ENCODE data around the gene POM121L12. TPM values are rescaled to one million over a fixed set of nuclear protein-coding genes. Genes with fewer than 3 reads are reported as not detected.

POM121L12 gene
- total and polyA plus RNA-seq, 2 of the 13 experiments (the other 11 are each of a cell fraction or from before 2014, with no cell fraction given) = not detected

DNA sequence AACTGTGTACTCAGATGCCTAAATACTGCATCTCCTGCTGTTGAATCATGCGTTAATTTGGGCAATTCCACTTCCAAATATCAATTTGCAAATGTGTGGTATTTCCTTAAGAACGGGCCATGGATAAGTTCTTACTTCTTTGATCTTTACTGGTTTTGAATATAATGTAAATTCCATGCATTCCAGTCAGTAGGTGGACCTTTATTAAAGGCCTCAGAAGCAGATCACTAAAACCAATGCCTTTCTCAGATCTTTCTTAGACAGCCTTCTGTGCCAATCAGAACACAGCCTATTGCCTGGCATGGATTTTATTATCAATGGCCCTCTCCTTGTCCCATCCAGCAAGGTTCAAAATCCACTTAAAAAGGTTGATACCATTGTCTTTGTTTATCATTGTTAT, 21.5 kb upstream of the POM121L12 start (continued):
- TF ChIP-seq RBM39 (IDR thresholded peaks at IDR 0.05; ENCODE audit: low read depth, low read length, poor library complexity, severe bottlenecking) (no peak), ZNF652 (CRISPR knock-in tag; IDR thresholded peaks at IDR 0.05; ENCODE audit: borderline replicate concordance, low read depth) (no peak), TGIF2 (CRISPR knock-in tag; IDR thresholded peaks at IDR 0.05) (no peak), ZNF891 (CRISPR knock-in tag; IDR thresholded peaks at IDR 0.05) (no peak)

GRCh38 chr7:53015463-53015862, 20.0 kb upstream of the POM121L12 start:
- Histone ChIP-seq H4K20me1 (ENCODE audit: insufficient read depth, low read length) (no peaks in the 10 kb centered on the region), H3K36me3 (replicated peaks in 1 of 2; ENCODE audit: control insufficient read depth in 1 of 2, insufficient read depth in 2 of 2, low read length in 2 of 2) (no peaks in the 10 kb centered on the region), H3K27ac (ENCODE audit: extremely low read length, insufficient read depth, low read length) (no peak overlapping the region), H3K79me2 (ENCODE audit: insufficient read depth, low read length) (no peaks in the 10 kb centered on the region), H3K9me3 (ENCODE audit: low read length) (peaks cover 81% of the 10 kb centered on the region), H3K4me2 (ENCODE audit: low read depth, low read length) (no peak overlapping the region), H3K4me3 (replicated peaks in 1 of 3; ENCODE audit: insufficient read depth in 1 of 3, low read depth in 2 of 3, low read length in 3 of 3) (no peak overlapping the region), H3K9ac (ENCODE audit: insufficient read depth, low read depth, low read length) (no peak overlapping the region), H2AFZ (ENCODE audit: low read length) (no peak overlapping the region), H3K4me1 (ENCODE audit: insufficient read depth, low read length) (no peaks in the 10 kb centered on the region), H3K27me3 (ENCODE audit: control insufficient read depth in 1 of 2, insufficient read depth in 2 of 2, low read length in 2 of 2) (no peaks in the 10 kb centered on the region)
- intact Hi-C loops (cut with micrococcal nuclease; ENCODE audit: unreplicated experiment) (no loop called here), in situ Hi-C loops (cut with HindIII; ENCODE audit: extremely low pct_ligation_motif_present, low pct_unique_long_range_greater_than_20kb) (no loop called here)
- POLR2A ChIA-PET = no interaction called here
- CTCF ChIA-PET (ENCODE audit: low intra/inter-chr PET ratio, low total read pairs) = no interaction called here
- ATAC-seq (no peak), DNase-seq (ENCODE audit: low spot score) (no peak), FAIRE-seq (no peak)
- BruUV-seq (replicated peaks) = no TSS peak
- WGBS (ENCODE audit: low lambda C conversion rate) = 4% methylated on average over 1 of the region's 1 CpG
- TF ChIP-seq ZNF550 (CRISPR knock-in tag; IDR thresholded peaks at IDR 0.05; ENCODE audit: borderline replicate concordance) = no peak
- no peak for TF ChIP-seq CREB1 (IDR thresholded peaks at IDR 0.05)
- TF ChIP-seq CREB1 (CRISPR knock-in tag; IDR thresholded peaks at IDR 0.05) = no peak
- TF ChIP-seq MLX (CRISPR knock-in tag; IDR thresholded peaks at IDR 0.05) = no peak
- no peak for TF ChIP-seq ZNF709 (CRISPR knock-in tag; IDR thresholded peaks at IDR 0.05)
- no peak for TF ChIP-seq BRCA1 (CRISPR knock-in tag; IDR thresholded peaks at IDR 0.05)
- no peak for TF ChIP-seq MAFF (IDR thresholded peaks at IDR 0.05; ENCODE audit: low read depth, low read length)
- TF ChIP-seq SMYD3 (CRISPR knock-in tag; IDR thresholded peaks at IDR 0.05) = no peak
- TF ChIP-seq NKX3-1 (CRISPR knock-in tag; IDR thresholded peaks at IDR 0.05) = no peak
- no peak for TF ChIP-seq ADNP (CRISPR knock-in tag; IDR thresholded peaks at IDR 0.05)
- no peak for TF ChIP-seq ARID3A (IDR thresholded peaks at IDR 0.05; ENCODE audit: low read depth, low read length)
- no peak for TF ChIP-seq ZBTB25 (CRISPR knock-in tag; IDR thresholded peaks at IDR 0.05)
- TF ChIP-seq ZNF260 (CRISPR knock-in tag; IDR thresholded peaks at IDR 0.05; ENCODE audit: borderline replicate concordance, low read depth) = no peak
- TF ChIP-seq ZBTB20 (CRISPR knock-in tag; IDR thresholded peaks at IDR 0.05; ENCODE audit: borderline replicate concordance, low read depth) = no peak
- TF ChIP-seq, protein P1, sequence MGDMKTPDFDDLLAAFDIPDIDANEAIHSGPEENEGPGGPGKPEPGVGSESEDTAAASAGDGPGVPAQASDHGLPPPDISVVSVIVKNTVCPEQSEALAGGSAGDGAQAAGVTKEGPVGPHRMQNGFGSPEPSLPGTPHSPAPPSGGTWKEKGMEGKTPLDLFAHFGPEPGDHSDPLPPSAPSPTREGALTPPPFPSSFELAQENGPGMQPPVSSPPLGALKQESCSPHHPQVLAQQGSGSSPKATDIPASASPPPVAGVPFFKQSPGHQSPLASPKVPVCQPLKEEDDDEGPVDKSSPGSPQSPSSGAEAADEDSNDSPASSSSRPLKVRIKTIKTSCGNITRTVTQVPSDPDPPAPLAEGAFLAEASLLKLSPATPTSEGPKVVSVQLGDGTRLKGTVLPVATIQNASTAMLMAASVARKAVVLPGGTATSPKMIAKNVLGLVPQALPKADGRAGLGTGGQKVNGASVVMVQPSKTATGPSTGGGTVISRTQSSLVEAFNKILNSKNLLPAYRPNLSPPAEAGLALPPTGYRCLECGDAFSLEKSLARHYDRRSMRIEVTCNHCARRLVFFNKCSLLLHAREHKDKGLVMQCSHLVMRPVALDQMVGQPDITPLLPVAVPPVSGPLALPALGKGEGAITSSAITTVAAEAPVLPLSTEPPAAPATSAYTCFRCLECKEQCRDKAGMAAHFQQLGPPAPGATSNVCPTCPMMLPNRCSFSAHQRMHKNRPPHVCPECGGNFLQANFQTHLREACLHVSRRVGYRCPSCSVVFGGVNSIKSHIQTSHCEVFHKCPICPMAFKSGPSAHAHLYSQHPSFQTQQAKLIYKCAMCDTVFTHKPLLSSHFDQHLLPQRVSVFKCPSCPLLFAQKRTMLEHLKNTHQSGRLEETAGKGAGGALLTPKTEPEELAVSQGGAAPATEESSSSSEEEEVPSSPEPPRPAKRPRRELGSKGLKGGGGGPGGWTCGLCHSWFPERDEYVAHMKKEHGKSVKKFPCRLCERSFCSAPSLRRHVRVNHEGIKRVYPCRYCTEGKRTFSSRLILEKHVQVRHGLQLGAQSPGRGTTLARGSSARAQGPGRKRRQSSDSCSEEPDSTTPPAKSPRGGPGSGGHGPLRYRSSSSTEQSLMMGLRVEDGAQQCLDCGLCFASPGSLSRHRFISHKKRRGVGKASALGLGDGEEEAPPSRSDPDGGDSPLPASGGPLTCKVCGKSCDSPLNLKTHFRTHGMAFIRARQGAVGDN (CRISPR knock-in tag; IDR thresholded peaks at IDR 0.05) = no peak

Data from HepG2 (cell line).